Liver (tissue), 9 donors: ENCODE results near the gene IL26. TPM values are rescaled to one million over a fixed set of nuclear protein-coding genes. Genes with fewer than 3 reads are reported as not detected.

Experiments
- DNase-seq: peaks from one replicate; pipeline ENCODE4 v3.0.0-alpha.2; 2017; ENCODE audit warnings: low spot score
- H3K27ac ChIP-seq, 2 donors: one replicate each; pipeline ENCODE4 v1.7.0; 2013; ENCODE audit warnings: inconsistent platforms in 2 of 2, low read length in 2 of 2, control low read depth in 1 of 2, low read depth in 1 of 2, mild to moderate bottlenecking in 1 of 2
- H3K27me3 ChIP-seq, 4 donors: one replicate each; pipeline versions ENCODE4 v1.6.1 to v1.7.0; 2013; ENCODE audit warnings: low read length in 3 of 4, inconsistent platforms in 1 of 4, mild to moderate bottlenecking in 1 of 4, moderate library complexity in 1 of 4; ENCODE audit not compliant: control insufficient read depth in 4 of 4, insufficient read depth in 4 of 4
- H3K36me3 ChIP-seq, 4 donors: one replicate each; pipeline versions ENCODE4 v1.6.1 to v1.7.0; 2013; ENCODE audit warnings: low read length in 3 of 4, mild to moderate bottlenecking in 3 of 4, low read depth in 1 of 4, moderate library complexity in 1 of 4; ENCODE audit not compliant: control insufficient read depth in 4 of 4, insufficient read depth in 3 of 4
- H3K4me1 ChIP-seq, 4 donors: one replicate each; pipeline versions ENCODE4 v1.6.1 to v1.7.0; 2013; ENCODE audit warnings: low read length in 3 of 4, mild to moderate bottlenecking in 3 of 4, moderate library complexity in 1 of 4; ENCODE audit not compliant: control insufficient read depth in 4 of 4, insufficient read depth in 4 of 4
- H3K4me3 ChIP-seq, 3 donors: one replicate each; pipeline versions ENCODE4 v1.6.1 to v1.7.0; 2013; ENCODE audit warnings: low read length in 3 of 3, control low read depth in 1 of 3, low read depth in 1 of 3, mild to moderate bottlenecking in 1 of 3
- H3K9ac ChIP-seq, 2 donors: one replicate each; pipeline ENCODE4 v1.7.0; 2013; ENCODE audit warnings: low read length in 2 of 2, mild to moderate bottlenecking in 2 of 2, moderate library complexity in 2 of 2, control low read depth in 1 of 2, low read depth in 1 of 2
- H3K9me3 ChIP-seq, 4 donors: one replicate each; pipeline versions ENCODE4 v1.6.1 to v1.7.0; 2013; ENCODE audit warnings: low read length in 3 of 4; ENCODE audit not compliant: control insufficient read depth in 4 of 4
- ATF3 ChIP-seq: IDR thresholded peaks from 2 replicates; pipeline ENCODE4 v1.6.1; 2016; ENCODE audit warnings: antibody characterized with exemption
- CTCF ChIP-seq: fragments of 150-350 bp; IDR thresholded peaks from 2 replicates; pipeline ENCODE4 v1.5.1; 2017; ENCODE audit warnings: improper control_type of control experiment, low read depth, low read length; ENCODE audit not compliant: missing input control
- EGR1 ChIP-seq, 2 donors: IDR thresholded peaks; 2 replicates each; pipeline ENCODE4 v1.6.1; 2016 to 2018; ENCODE audit warnings: antibody characterized with exemption in 2 of 2, low read depth in 2 of 2
- FOXA1 ChIP-seq: IDR thresholded peaks from 2 replicates; pipeline ENCODE4 v1.6.1; 2016; ENCODE audit warnings: antibody characterized with exemption
- FOXA2 ChIP-seq: IDR thresholded peaks from 2 replicates; pipeline ENCODE4 v1.6.1; 2016; ENCODE audit warnings: antibody characterized with exemption
- GABPA ChIP-seq, 2 donors: IDR thresholded peaks in 1 of 2; conservative IDR thresholded peaks in 1 of 2; 2 replicates each; pipeline ENCODE4 v1.6.1; 2016; ENCODE audit warnings: antibody characterized with exemption in 2 of 2, mild to moderate bottlenecking in 1 of 2, moderate library complexity in 1 of 2
- HNF4G ChIP-seq: IDR thresholded peaks from 2 replicates; pipeline ENCODE4 v1.6.1; 2016; ENCODE audit warnings: antibody characterized with exemption
- JUND ChIP-seq, 2 donors: IDR thresholded peaks; 2 replicates each; pipeline ENCODE4 v1.6.1; 2016; ENCODE audit warnings: antibody characterized with exemption in 2 of 2
- MAX ChIP-seq: IDR thresholded peaks from 2 replicates; pipeline ENCODE4 v1.6.1; 2016; ENCODE audit warnings: antibody characterized with exemption
- NR2F2 ChIP-seq: IDR thresholded peaks from 2 replicates; pipeline ENCODE4 v1.6.1; 2016; ENCODE audit warnings: antibody characterized with exemption
- RAD21 ChIP-seq, 2 donors: IDR thresholded peaks; 2 replicates each; pipeline ENCODE4 v1.6.1; 2016; ENCODE audit warnings: antibody characterized with exemption in 2 of 2, mild to moderate bottlenecking in 2 of 2
- RXRA ChIP-seq, 2 donors: IDR thresholded peaks; 2 replicates each; pipeline ENCODE4 v1.6.1; 2017 to 2018; ENCODE audit warnings: antibody characterized with exemption in 2 of 2, mild to moderate bottlenecking in 1 of 2
- SP1 ChIP-seq: IDR thresholded peaks from 2 replicates; pipeline ENCODE4 v1.6.1; 2018; ENCODE audit warnings: antibody characterized with exemption, mild to moderate bottlenecking
- TAF1 ChIP-seq: conservative IDR thresholded peaks from 2 replicates; pipeline ENCODE4 v1.6.1; 2016; ENCODE audit warnings: antibody characterized with exemption, mild to moderate bottlenecking
- YY1 ChIP-seq: IDR thresholded peaks from 2 replicates; pipeline ENCODE4 v1.6.1; 2016; ENCODE audit warnings: antibody characterized with exemption, mild to moderate bottlenecking
- ZBTB33 ChIP-seq: IDR thresholded peaks from 2 replicates; pipeline ENCODE4 v1.6.1; 2016; ENCODE audit warnings: antibody characterized with exemption
- WGBS: extraction: QIAGEN DNeasy Blood & Tissue Kit; methylation state at CpG from one replicate; pipeline ENCODE4 v1.1.7; 2013; 5-methylcytosine and 5-hydroxymethylcytosine counted together
- polyA plus RNA-seq, 2 donors: library from polyadenylated mRNA; stranded (reverse) in 1 of 2; unstranded in 1 of 2; fragments of 200-250 nt in 1 of 2; fragments of >200 nt in 1 of 2; fragmentation: Nextera tagmentation in 1 of 2; extraction: Ambion mirVana in 1 of 2; gene quantifications; one replicate each; pipeline versions ENCODE4 v1.2.1 to v1.2.3, GENCODE V29; 2013 to 2015
- total RNA-seq, 2 donors: library from RNA; depleted of rRNA; stranded (reverse); fragments of >200 nt; gene quantifications; one replicate each; pipeline ENCODE4 v1.2.3, GENCODE V29; 2014
- TF ChIP-seq, protein P1 (sequence below): IDR thresholded peaks from 2 replicates; pipeline ENCODE4 v1.6.1; 2016; ENCODE audit warnings: antibody characterized with exemption, mild to moderate bottlenecking
- donor health status: healthy.
- donor health status: healthy.
- donor health status: healthy.
- donor health status: healthy.
- donor health status: healthy.

IL26 gene
- total and polyA plus RNA-seq, 4 donors: not detected

DNA sequence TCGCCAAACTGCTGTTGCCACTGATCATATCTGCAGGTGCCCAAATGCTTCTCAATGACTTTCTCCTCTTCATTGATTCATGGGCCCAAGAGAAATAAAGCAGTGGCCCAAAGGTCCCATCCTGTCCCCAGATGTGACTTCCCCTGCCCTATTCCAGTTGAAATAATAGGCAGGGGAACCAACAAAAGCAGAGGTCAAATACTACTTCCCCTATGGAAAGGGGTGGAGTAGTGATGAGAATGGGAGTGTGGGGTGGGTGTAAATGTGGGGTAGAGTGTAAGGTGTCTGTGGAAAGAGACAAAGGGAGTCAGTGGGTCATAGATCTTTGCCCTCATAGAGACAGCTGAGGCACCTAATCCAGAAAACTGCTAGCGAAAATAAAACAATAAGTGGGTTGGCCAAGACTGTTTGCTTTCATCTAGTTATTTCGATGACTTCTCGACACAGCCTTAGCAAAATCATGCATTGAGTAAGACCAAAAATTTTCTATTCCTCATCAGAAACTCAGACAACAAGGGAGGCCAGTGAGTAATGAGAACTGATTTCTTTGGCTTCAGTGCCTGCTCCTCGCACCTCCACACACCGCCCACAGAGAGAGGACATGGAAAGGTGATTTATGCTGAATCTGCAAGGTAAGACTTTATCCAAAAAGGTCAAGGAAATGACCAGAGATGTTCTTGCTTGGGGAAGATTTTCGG lies 38.7 kb upstream of the IL26 start:
- no peak for DNase-seq
- H3K27ac ChIP-seq: no peak overlapping the region
- no peaks in the 10 kb centered on the region for H3K36me3 ChIP-seq
- H3K9ac ChIP-seq: no peak overlapping the region
- H3K9me3 ChIP-seq: no peaks in the 10 kb centered on the region
- WGBS: 89% methylated on average over 7 of the region's 7 CpGs
- no peaks in the 10 kb centered on the region for H3K27me3 ChIP-seq
- H3K4me3 ChIP-seq: no peak overlapping the region
- TF ChIP-seq, protein P1, sequence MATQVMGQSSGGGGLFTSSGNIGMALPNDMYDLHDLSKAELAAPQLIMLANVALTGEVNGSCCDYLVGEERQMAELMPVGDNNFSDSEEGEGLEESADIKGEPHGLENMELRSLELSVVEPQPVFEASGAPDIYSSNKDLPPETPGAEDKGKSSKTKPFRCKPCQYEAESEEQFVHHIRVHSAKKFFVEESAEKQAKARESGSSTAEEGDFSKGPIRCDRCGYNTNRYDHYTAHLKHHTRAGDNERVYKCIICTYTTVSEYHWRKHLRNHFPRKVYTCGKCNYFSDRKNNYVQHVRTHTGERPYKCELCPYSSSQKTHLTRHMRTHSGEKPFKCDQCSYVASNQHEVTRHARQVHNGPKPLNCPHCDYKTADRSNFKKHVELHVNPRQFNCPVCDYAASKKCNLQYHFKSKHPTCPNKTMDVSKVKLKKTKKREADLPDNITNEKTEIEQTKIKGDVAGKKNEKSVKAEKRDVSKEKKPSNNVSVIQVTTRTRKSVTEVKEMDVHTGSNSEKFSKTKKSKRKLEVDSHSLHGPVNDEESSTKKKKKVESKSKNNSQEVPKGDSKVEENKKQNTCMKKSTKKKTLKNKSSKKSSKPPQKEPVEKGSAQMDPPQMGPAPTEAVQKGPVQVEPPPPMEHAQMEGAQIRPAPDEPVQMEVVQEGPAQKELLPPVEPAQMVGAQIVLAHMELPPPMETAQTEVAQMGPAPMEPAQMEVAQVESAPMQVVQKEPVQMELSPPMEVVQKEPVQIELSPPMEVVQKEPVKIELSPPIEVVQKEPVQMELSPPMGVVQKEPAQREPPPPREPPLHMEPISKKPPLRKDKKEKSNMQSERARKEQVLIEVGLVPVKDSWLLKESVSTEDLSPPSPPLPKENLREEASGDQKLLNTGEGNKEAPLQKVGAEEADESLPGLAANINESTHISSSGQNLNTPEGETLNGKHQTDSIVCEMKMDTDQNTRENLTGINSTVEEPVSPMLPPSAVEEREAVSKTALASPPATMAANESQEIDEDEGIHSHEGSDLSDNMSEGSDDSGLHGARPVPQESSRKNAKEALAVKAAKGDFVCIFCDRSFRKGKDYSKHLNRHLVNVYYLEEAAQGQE: no peak
- TF ChIP-seq CTCF (no peak), FOXA2 (no peak), RXRA (IDR thresholded peaks at IDR 0.05) (no peak), FOXA1 (no peak), SP1 (no peak), ZBTB33 (no peak), RAD21 (IDR thresholded peaks at IDR 0.05) (no peak), JUND (IDR thresholded peaks at IDR 0.05) (no peak), NR2F2 (no peak), GABPA (IDR thresholded peaks at IDR 0.05 in 1 of 2, conservative IDR thresholded peaks at IDR 0.05 in 1 of 2) (no peak), MAX (no peak), TAF1 (no peak), HNF4G (no peak)
- no peaks in the 10 kb centered on the region for H3K4me1 ChIP-seq

DNA sequence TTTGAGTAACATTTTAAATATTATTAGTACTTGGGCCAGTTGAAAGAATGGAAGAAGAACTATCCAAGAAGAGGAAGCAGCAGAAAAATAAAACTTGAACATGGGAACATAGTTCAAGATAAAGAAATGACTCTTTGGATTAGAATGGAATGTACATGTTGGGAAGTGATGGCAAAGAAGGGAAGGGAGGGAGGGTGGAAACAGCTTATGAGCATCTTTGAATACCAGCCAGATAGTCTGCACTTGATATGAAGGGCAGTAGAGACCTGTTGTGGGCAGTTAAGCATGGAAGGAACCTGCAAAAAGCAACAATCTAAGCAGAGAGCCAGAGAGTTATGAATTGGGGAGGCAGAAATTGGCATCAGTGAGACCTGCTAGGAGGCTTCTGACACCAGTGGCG lies 37.8 kb upstream of the IL26 start:
- no peak overlapping the region for H3K9ac ChIP-seq
- no peaks in the 10 kb centered on the region for H3K27me3 ChIP-seq
- no peaks in the 10 kb centered on the region for H3K36me3 ChIP-seq
- TF ChIP-seq NR2F2 (no peak), ATF3 (no peak), EGR1 (IDR thresholded peaks at IDR 0.05; ENCODE audit: low read depth in 2 of 2) (no peak), RAD21 (IDR thresholded peaks at IDR 0.05) (no peak), FOXA2 (no peak), TAF1 (no peak), YY1 (no peak), FOXA1 (no peak), JUND (IDR thresholded peaks at IDR 0.05) (no peak), SP1 (no peak), CTCF (no peak)
- TF ChIP-seq, protein P1: no peak

More for the DNA sequence above, 37.8 kb upstream of the IL26 start:
- H3K4me3 ChIP-seq: no peak overlapping the region
- H3K27ac ChIP-seq: no peak overlapping the region
- 87% methylated on average over 1 of the region's 1 CpG for WGBS
- DNase-seq: no peak
- H3K4me1 ChIP-seq: no peaks in the 10 kb centered on the region
- no peaks in the 10 kb centered on the region for H3K9me3 ChIP-seq
